Neural cell (in vitro differentiated cells): ENCODE measurements around the gene STIL.

Experiments
- CTCF ChIP-seq: fragments of 450-650 bp; IDR thresholded peaks from 2 replicates; pipeline ENCODE4 v1.5.1; 2014; ENCODE audit warnings: antibody characterized with exemption, mild to moderate bottlenecking, moderate library complexity; ENCODE audit not compliant: poor library complexity, severe bottlenecking
- EP300 ChIP-seq: fragments of 450-650 bp; conservative IDR thresholded peaks from 2 replicates; pipeline ENCODE4 v1.6.1; 2014; ENCODE audit warnings: antibody characterized with exemption, mild to moderate bottlenecking, moderate library complexity; ENCODE audit not compliant: poor library complexity, severe bottlenecking
- EZH2 ChIP-seq: fragments of 200-600, 300-800 bp; shearing (Covaris generic), sonication (generic); IDR thresholded peaks from 2 replicates; pipeline ENCODE4 v1.6.1; 2014; ENCODE audit warnings: antibody characterized with exemption, low read length, borderline replicate concordance, mild to moderate bottlenecking; ENCODE audit not compliant: insufficient read depth, poor library complexity, severe bottlenecking
- MXI1 ChIP-seq: fragments of 450-650 bp; conservative IDR thresholded peaks from 2 replicates; pipeline ENCODE4 v1.6.1; 2014; ENCODE audit warnings: antibody characterized with exemption, mild to moderate bottlenecking; ENCODE audit not compliant: poor library complexity, severe bottlenecking
- POLR2AphosphoS5 ChIP-seq: IDR thresholded peaks from 2 replicates; pipeline ENCODE4 v1.6.1; 2012
- RAD21 ChIP-seq: fragments of 450-650 bp; conservative IDR thresholded peaks from 2 replicates; pipeline ENCODE4 v1.6.1; 2014; ENCODE audit warnings: antibody characterized with exemption, mild to moderate bottlenecking, moderate library complexity
- REST ChIP-seq: IDR thresholded peaks from 2 replicates; pipeline ENCODE4 v1.6.1; 2012; ENCODE audit warnings: borderline replicate concordance
- SMC3 ChIP-seq: fragments of 450-650 bp; conservative IDR thresholded peaks from 2 replicates; pipeline ENCODE4 v1.6.1; 2014; ENCODE audit warnings: antibody characterized with exemption, mild to moderate bottlenecking, moderate library complexity; ENCODE audit not compliant: poor library complexity
- TAF1 ChIP-seq: IDR thresholded peaks from 2 replicates; pipeline ENCODE4 v1.6.1; 2012; ENCODE audit warnings: low read depth

DNA sequence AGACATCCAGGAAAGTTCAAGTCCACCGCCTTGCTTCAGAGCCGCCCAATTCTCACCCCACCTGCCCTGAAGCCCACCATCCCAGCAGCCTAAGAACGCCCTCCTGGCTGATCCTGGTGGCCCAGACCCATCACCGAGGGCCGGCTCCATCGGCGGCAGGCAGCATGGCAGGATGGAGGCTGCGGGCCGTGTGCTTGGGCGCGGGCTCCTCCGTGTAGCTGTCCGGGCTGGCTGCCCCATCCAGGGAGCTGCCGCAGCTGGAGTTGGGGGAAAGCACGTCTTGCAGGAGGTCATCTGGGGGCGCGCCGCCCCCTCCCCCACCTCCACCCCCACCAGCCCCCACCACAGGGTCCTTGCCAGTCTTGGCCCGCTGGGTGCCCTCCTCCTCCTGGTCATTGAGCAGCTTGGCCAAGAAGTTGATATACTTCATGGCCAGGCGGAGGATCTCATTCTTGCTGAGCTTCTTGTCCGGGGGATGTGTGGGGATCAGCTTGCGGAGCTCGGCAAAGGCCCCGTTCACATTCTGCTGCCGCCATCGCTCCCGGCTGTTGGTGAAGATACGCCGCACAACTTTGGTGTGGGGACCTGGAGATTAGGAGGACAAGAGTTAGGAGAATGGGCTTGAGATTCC, 94.2 kb downstream of the STIL start:
- TF ChIP-seq RAD21 = no peak
- TF ChIP-seq POLR2AphosphoS5 = no peak
- no peak for TF ChIP-seq CTCF
- no peak for TF ChIP-seq EP300
- TF ChIP-seq EZH2 = no peak
- no peak for TF ChIP-seq SMC3
- TF ChIP-seq REST = no peak
- TF ChIP-seq TAF1 = no peak
- no peak for TF ChIP-seq MXI1
